Kidney capillary endothelial cell (primary cell): ENCODE results near the gene PCOLCE2.
"Not testable (repeated sequence)": the region's sequence is repeated elsewhere in the genome, so short reads cannot be mapped to it uniquely, and the experiment has no call there.

ENCODE experiments used
- DNase-seq: peaks from one replicate; pipeline ENCODE4 v3.0.0-alpha.2; 2018; ENCODE audit warnings: low spot score

PCOLCE2 gene

GRCh38 chr3:142898346-142899213 is 9.7 kb upstream of the PCOLCE2 start:
- DNase-seq, result no peak

DNA sequence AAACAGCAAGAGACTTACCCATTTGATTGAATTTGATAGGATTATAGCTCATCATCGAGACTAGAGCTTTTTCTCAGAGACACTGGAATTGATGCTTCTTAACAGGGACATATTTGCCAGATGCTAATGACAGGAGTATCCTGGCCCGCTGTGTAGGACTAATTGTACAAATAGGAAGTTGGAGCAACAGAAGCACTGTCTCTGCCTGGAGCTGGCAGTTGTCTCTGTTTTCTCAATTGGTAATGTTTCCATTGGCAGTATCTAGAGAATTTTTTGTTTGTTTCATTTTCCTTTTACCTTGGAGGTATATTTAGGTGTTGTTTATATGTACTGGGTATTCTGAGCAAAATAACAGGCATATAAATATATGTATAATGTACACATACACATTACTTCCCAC is 8.9 kb upstream of the PCOLCE2 start:
- DNase-seq, result no peak

DNA sequence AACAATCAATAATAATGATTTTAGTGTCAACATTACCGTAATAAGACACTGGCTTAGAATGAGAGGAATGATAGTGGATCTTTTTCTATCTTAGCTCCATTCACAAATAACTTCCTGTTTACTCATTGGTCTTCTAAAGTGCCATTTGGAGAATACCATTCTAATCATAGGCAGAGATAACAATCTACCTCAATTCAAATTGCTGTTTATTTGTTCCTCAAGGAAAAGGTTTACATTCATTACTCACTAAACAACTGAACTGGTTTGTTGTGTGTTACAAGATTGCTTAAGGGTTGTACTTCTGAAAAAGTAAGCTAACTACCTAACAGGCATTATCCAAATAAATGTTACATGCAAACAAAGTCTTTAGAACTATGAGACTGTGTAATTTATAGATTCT is 8.1 kb upstream of the PCOLCE2 start:
- no peak for DNase-seq

DNA sequence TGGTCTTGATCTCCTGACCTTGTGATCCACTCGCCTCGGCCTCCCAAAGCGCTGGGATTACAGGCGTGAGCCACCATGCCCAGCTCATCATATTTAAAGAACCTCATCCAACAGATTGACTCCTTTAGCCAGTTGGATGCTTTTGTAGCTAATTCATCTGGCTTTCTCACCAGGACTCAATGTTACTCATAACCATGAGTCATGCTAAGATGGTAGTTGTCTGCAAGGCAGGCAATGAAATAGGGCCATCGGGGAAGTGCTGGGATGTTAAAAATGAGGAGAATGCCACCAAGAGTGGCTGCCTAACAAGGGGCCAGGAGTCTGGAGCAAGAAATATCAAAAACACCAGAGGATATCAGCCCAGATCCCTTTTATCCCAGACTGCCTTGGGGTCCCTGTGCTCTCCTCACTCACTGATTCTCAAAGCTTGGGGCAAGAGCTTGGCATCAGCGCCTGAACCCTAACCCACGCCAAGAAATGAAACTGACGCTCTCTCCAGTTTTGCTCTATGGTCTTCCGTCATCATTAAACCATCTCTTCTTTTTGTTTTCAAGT is 7.4 kb upstream of the PCOLCE2 start:
- peak; percentile 27 for DNase-seq

DNA sequence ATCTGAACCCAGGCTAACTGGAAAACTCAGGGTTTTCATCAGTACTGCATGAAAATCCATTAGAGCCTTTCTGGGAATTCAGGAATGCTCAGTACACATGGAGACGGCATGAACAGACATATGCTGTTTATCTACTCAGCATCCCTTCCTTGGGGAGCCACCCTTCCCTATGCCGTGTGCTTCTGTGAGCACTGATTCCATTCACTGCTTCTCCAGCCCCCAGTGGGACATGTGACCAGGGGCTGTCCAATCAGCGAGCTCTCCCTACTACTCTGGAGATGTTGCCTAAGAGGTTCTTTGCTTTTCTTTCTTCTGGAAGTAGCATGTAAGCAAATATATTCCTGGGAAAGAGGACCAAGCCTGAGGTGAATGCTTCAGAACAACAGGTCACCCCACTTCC is 5.6 kb upstream of the PCOLCE2 start:
- DNase-seq, result no peak

- no peak for DNase-seq
Observed at GRCh38 chr3:142892714-142893113, 3.8 kb upstream of the PCOLCE2 start.

- no peak for DNase-seq
Observed at GRCh38 chr3:142890592-142890991, 1.7 kb upstream of the PCOLCE2 start.

DNA sequence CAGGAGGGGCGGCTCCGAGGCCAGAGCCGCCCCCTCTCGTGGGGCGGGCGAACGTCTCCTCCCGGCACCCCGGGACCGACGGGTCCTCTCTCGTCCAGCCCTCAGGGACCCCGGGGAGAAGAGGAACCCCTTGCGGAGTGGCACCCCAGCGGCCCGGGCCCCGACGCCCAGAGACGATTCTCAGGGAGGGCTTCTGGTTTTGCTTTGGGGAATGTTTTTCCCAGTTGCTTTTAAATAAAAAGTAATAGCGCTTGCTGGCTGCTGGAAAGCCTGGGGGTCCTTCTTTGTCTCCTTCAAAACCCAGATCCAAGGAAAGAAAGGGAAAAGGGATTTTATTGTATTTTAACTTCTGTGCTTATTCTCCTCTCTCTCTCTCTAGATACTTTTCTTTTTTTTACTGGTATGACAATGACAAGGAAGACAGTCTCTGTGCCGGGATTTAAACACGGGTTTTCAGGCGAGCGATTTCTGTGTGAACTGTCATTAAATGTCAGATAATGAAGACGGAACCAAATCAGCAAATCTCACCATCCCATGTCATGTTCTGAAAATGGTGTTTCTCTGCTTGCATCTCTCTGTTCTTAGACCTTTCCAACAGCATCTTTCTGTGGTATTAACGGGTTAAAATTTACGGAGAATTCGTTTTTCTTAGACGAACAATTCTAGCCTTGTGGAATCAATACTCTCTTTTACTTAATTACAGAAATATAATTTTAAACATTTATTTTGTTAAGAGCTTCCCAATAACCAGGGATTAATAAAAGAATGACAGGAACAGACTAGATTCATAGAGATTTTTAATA is 530 bp upstream of the PCOLCE2 start:
- DNase-seq, result no peak

GRCh38 chr3:142888099-142888480 is 793 bp downstream of the PCOLCE2 start:
- no peak for DNase-seq

DNA sequence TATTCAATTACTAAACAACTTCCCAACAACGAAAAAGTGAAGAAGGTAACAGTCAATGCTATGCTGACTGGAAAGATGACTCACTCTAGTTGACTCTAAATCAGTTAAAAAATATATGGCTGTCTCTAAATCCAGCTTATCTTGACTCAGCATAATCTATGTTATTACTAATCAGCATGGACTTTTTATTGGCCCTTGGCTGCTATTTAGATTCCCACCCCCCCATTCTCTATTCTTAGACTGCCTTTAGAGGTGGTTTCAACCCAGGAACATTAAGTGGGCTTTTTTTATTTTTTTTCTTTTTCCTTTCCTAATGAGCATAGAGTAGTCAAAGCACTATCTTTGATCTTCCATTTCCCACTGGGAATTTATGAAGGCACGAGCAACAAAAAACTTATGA is 1.9 kb downstream of the PCOLCE2 start:
- no peak for DNase-seq

DNA sequence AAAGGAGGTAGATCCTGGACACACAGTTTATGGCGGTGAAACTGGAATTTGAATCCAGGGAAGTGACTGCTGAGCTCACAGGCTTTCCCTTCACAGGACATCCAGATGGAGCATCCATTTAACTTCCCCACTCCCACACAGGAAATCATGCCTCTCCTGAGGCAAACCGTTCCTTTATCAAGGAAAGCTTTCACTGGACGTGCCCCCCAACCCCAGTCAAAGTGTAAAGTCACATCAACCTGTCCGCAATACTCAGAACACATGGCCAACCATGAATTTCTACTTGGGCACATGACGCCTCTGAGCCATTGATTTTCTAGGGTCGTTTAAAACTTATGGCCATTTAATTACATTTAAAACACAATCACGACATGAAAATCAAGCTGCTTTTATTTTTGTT is 2.9 kb downstream of the PCOLCE2 start:
- no peak for DNase-seq

GRCh38 chr3:142884531-142884930 is 4.4 kb downstream of the PCOLCE2 start:
- DNase-seq, result no peak

- not testable (repeated sequence) for DNase-seq
Observed at GRCh38 chr3:142883534-142883933, 5.3 kb downstream of the PCOLCE2 start.

DNA sequence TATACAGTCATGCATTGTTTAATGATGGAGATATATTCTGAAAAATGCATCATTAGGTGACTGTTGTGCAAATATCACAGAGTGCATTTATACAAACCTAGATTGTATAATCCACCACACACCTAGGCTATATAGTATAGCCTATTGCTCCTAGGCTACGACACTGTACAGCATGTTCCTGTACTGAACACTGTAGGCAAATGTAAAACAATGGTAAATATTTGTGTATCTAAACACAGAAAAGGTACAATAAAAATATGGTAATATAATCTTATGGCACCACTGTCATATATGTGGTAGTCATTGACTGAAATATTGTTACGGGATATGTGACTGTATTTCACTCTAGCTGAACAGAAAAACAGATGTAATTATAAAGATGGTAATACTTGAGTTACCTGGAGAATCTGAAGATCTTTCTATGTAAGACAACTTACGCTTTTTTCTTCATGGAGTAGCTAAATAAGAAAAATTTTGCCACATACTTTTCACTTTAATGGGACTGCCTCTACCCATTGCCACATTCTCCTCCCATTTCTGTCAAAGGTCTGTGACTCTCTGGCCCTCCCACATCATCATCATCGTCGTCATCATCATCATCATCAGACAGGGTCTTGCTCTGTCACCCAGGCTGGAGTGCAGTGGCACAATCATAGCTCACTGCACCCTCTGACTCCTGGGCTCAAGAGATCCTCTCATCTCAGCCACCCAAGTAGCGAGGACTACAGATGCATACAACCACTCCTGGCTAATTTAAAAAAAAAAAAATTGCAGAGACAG is 7.2 kb downstream of the PCOLCE2 start:
- no peak for DNase-seq

GRCh38 chr3:142878649-142879300 is 10.1 kb downstream of the PCOLCE2 start:
- no peak for DNase-seq

- no peak for DNase-seq
Observed at GRCh38 chr3:142876417-142876816, 12.5 kb downstream of the PCOLCE2 start.

GRCh38 chr3:142875583-142876207 is 13.2 kb downstream of the PCOLCE2 start:
- no peak for DNase-seq

- DNase-seq, result no peak
Observed at GRCh38 chr3:142875099-142875498, 13.8 kb downstream of the PCOLCE2 start.

DNA sequence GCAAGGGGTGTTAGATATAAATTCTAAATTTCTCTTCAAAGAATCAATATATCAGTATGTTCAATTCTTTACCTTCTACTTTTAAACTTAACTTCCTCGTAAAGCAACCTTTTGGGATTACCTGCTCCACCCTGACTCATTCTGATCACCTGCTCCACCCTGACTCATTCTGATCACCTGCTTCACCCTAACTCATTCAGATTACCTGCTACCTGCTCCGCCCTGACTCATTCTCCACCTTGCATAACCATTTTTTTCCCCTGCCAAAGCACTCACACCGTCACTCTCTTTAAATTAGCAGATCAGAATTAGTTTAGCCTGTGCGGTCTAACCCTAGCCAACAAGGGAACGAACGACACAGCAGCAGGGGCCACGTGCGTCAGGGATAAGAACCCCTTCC is 20.5 kb downstream of the PCOLCE2 start:
- DNase-seq, result not testable (repeated sequence)

DNA sequence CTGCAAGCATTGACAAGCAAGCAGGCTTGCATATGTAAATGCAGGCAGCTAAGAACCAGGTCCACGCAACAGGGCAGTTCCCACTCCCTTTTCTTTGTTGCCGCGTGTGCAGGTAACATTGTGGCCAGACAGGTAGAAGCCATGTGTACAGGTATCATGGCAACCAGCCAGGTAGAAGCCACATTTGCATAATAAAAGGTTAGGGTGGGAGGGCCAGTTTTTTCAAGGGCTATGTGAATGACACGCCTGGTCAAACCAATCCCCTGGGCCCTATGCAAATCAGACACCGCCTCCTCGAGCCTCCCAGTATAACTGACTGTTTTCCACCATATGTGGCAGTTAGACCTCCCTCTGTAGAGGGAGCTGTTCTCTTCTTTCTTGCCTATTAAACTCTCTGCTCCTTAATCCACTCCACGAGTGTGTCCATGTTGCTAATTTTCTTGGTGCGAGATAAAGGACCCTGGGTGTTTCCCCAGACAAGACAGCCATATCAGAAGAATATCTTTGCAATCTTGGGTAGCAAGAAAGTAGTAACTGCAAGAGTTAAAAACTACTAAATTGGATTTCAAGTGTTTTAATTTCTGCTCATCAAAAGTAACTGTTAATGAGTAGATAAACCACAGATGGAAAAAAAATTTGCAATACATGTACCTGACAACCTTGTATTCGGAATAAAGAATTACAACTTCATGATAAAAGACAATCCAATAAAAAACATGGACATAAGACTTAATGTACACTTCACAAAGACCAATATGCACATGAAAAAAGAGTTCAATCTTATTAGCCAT is 21.8 kb downstream of the PCOLCE2 start:
- DNase-seq, result no peak
